EH (cell line): ENCODE results near the gene TNNT1.

Experiments
- DNase-seq: peaks from one replicate; pipeline ENCODE4 v3.0.0-alpha.2; 2015; ENCODE audit warnings: low read depth

Gene TNNT1

DNA sequence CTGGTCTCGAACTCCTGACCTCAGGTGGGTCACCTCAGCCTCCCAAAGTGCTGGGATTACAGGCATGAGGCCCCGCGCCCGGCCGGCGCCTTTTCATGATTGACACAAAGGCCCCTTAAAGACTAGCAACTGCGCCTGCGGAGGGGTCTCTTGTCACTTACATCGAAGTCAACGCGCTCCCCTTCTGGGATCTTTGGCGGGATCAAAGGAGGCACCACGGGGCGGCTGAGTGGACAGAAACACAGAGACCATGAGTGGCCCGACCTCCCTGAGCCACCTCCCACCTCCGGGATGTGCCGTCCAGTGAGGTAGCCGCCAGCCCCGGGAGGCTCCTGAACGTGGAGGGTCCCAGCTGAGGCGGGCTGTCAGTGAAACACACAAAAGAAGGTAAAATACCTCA is 7.3 kb downstream of the TNNT1 start:
- DNase-seq: no peak

DNA sequence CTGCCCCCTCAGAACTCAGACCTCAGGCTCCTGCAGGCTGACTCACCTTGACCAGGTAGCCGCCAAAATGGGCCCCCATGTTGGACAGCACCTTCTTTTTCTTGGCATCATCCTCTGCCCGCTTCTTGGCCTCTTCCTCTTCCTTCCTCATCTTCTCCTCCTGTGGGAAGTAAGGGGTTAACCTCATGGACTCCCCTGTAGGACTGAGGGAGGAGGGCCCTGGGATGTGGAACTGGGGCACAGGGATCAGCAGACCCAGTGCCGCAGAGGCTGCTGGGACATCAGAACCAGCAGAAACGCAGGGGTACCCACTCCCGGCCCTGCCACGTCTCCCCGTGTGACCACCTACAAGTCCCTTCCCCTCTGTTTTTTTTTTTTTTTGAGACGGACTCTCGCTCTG is 11.1 kb downstream of the TNNT1 start:
- DNase-seq: no peak

DNA sequence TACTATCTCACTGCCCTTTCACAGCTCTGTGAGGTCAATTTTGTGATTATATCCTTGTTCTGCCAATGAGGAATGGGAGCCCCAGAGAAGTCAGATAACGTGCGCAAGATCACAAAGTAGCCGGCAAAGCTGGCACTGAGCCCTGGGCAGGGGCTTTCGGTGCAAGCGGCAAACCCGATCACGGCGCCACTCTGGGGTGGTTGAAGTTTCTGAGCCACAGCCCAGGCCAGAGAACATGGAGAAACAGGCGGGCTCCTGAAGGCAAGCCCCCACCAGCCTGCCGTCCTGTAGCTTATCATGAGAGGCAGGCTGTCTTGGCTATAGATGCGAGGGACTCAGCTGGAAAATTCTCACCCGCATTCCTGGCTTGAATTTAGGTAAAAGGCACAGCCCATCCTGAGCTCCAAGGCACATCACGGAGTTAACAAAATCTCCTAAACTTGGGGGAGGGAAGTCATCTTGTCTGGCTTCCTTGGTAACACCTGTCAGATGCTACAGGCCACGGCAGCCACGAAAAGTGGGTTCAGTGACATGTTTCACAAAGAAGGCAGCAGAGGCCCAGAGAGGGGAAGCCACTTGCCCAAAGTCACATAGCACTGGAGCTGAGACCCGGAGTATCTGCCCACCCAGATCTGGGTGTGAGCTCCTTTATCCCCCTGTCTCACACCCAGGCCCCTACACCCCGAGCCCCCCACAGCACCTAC is 12.5 kb downstream of the TNNT1 start:
- DNase-seq: no peak

DNA sequence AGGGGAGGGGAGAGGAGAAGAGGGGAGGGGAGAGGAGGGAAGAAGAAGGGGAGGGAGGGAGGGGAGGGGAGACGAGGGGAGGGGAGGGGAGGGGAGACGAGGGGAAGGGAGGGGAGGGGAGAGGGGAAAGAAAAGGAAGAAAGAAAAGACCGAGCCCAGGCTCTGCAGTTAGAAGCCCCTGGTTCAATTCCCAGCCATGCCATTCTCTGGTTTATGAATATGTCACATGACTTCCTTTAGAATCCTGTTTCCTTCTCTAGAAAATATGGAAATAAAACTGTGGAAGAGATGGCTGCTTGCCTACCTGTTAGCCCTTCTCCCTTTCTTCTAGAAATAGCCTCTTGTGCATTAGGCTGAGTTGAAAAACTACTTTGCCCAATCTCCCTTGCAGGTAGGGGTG is 14.3 kb downstream of the TNNT1 start:
- no peak for DNase-seq

DNA sequence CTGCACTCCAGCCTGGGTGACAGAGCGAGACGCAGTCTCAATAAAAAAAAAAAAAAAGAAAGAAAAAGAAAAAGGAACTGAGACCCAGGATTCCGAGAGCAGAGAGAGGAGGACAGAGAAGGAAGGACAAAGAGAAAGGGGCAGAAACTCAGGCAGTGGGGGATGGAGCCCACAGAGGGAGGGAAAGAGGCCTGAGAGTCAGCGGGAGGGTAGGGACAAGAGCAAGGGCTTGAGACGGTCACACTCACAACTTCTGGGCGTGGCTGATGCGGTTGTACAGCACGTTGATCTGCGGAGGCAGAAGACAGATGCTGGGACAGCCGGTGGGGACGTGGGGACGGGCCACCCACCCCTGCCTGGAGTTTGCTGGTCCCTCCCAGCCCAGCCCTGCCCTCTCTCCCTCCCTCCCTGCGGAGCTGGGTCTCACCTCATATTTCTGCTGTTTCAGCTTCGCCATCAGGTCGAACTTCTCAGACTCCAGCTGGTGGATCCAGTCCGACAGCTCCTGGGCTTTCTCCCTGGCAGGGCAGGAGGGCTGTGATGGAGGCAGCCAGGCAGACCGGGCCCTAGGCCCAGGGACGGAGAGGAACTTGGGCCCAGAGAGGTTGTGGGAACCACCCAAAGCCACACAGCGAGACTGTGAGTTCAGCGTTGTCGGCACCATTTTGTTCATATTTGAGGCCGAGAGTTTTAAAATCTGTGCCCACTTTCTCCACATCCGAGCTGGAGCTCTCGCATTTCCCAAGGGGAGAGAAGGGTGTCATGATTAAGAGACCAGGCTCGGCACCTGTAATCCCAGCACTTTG is 15.2 kb downstream of the TNNT1 start:
- DNase-seq: no peak

DNA sequence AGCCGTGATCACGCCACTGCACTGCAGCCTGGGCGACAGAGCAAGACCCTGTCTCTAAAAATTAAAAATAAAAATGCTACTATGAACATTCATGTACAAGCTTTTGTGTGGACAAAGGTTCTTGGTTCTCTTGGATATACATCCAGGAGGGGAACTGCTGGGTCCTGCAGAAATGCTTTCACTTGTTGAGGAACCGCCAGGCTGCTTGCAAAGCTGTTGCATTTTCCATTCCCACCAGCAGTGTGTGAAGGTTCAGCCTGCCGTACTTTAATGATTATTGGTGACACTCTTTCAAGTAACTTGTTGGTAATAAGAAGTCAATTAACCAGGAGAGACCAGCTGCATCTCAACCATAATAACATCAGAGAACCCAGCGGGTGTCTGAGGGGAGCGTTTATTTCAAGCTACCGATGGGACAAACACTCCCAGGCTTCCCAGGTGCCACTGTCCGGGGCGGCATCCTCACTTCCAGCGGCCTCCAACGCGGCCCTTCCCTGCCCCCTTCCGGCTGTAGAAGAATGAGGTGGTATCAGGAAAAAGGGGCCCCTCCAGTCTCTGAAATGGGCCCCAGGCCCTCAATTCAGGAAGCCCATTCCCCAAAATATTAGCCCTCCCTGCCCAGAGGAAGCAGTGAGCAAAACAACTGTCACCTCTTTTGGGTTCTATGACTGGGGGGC is 16.4 kb downstream of the TNNT1 start:
- no peak for DNase-seq

DNA sequence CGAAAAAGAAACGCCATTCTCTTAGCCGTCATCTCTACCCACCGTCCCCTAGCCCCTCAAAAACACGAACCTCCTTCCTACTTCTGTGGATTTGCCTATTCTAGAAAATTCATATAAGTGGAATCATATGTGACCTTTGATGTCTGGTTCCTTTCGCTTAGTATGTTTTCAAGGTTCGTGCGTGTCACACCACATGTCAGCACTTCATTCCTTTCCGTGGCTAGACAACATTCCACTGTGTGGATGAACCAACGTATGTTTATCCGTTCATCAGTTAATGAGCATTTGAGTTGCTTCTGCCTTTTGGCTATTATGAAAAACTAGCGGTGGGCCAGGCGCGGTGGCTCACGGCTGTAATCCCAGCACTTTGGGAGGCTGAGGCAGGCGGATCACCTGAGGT is 17.6 kb downstream of the TNNT1 start:
- peak; percentile 78 for DNase-seq

DNA sequence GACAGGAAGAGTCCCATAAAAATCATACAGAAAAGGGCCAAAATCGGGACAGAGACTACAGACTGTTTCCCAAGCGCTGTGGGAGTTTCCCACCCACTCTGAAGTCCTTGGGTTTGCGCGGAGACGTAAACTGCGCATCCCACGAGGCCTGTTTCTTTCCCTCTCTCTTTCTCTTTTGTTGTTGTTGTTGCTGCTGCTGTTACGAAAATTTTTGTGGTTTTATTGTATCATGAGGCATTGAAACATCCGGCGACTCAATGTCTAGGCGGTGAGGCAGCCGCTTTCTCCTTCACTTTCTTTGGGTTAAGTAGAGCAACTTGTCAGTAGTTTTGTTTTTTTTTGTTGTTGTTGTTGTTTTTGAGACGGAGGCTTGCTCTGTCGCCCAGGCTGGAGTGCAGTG is 30.0 kb downstream of the TNNT1 start:
- no peak for DNase-seq

DNA sequence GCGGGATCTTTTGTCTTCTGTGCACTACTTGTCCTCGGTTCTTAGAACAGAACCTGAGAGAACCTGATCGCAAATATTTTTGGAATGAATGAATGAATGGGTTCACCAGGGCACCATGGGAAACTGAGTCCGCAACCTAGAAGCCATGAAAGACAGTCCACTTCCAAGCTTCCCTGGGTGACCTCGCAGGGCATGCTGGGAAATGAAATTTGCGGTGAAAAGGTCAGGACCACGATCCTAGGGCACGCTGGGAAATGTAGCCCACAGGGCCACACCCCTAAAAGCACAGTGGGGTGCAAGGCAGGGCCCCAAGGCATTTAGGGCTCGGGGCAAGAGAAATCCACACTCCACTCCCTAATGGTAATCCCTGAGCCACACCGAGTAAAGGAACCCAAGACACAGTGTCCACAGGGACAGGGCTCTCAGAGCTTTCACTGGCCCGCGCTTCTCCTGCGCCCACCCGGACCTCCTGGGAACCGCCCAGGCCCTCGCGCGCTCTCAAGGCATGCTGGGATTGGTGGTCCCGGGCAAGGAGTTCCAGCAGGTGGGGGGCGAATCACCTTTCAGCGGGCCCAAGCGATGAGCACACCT is 30.5 kb downstream of the TNNT1 start:
- no peak for DNase-seq

DNA sequence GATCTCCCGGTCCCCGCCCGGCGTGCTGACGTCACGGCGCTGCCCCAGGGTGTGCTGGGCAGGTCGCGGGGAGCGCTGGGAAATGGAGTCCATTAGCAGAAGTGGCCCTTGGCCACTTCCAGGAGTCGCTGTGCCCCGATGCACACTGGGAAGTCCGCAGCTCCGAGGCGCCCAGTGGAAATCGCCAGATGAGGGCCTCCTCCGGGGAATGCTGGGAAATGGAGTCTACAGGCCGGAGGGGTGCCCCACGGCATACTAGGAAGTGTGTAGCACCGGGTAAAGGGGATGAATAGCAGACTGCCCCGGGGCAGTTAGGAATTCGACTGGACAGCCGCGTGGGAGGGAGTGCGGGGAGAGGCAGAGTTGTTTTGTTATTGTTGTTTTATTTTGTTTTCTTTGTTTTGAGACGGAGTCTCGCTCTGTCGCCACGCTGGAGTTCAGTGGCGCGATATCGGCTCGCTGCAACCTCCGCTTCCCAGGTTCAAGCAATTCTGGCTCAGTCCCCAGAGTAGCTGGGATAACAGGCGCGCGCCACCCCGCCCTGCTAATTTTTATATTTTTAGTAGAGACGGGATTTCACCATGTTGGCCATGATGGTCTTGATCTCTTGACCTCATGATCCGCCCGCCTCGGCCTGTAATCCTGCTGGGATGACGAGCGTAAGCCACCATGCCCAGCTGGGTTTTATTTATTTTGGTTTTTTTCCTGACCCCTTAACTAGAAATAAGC is 31.2 kb downstream of the TNNT1 start:
- peak; percentile 99 for DNase-seq

DNA sequence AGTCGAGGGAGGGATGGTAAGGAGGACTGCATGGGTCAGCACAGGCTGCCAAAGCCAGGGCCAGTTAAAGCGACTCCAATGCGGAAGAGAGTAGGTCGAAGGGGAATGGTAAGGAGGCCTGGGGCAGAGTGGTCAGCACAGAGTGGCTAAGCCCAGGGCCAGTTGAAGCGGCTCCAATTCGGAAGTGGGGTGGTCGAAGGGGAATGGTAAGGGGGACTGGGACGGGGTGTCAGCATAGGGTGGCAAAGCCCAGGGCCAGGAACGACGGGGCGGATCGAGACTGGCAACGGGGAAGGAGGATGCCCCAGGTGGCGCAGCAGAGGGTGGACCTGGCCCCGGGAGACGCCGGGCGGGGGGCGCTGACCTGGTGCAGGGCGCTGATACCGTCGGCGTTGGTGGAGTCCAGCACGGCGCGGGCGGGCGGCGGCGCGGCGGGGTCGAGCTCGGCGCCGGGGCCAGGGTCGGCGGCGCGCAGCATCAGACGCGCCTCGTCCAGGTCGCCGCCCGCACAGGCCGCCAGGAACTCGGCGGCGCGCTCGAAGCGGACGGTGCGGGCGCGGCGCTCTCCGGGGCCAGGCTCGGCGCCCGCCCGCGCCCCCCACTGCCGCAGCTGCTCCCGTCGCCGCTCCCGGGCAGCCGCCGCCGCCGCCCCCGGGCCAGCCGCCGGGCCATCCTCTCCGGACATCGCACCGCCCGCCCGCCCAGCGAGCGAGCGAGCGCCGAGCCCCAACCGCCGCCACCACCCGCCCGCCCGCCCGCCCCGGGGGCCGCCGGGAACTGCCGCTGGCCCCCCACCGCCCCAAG is 31.9 kb downstream of the TNNT1 start, which contains the start of gene PPP1R12C:
Gene PPP1R12C (minus strand): TSS at position 779 of the 804 bp plus-strand sequence. CDS start 94 bp downstream, at position 685.
- no peak for DNase-seq

DNA sequence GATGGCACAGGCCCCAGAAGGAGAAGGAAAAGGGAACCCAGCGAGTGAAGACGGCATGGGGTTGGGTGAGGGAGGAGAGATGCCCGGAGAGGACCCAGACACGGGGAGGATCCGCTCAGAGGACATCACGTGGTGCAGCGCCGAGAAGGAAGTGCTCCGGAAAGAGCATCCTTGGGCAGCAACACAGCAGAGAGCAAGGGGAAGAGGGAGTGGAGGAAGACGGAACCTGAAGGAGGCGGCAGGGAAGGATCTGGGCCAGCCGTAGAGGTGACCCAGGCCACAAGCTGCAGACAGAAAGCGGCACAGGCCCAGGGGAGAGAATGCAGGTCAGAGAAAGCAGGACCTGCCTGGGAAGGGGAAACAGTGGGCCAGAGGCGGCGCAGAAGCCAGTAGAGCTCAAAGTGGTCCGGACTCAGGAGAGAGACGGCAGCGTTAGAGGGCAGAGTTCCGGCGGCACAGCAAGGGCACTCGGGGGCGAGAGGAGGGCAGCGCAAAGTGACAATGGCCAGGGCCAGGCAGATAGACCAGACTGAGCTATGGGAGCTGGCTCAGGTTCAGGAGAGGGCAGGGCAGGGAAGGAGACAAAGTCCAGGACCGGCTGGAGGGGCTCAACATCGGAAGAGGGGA is 32.7 kb downstream of the TNNT1 start:
- peak; percentile 79 for DNase-seq

DNA sequence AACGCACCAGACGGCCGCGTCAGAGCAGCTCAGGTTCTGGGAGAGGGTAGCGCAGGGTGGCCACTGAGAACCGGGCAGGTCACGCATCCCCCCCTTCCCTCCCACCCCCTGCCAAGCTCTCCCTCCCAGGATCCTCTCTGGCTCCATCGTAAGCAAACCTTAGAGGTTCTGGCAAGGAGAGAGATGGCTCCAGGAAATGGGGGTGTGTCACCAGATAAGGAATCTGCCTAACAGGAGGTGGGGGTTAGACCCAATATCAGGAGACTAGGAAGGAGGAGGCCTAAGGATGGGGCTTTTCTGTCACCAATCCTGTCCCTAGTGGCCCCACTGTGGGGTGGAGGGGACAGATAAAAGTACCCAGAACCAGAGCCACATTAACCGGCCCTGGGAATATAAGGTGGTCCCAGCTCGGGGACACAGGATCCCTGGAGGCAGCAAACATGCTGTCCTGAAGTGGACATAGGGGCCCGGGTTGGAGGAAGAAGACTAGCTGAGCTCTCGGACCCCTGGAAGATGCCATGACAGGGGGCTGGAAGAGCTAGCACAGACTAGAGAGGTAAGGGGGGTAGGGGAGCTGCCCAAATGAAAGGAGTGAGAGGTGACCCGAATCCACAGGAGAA is 33.5 kb downstream of the TNNT1 start:
- peak; percentile 50 for DNase-seq

DNA sequence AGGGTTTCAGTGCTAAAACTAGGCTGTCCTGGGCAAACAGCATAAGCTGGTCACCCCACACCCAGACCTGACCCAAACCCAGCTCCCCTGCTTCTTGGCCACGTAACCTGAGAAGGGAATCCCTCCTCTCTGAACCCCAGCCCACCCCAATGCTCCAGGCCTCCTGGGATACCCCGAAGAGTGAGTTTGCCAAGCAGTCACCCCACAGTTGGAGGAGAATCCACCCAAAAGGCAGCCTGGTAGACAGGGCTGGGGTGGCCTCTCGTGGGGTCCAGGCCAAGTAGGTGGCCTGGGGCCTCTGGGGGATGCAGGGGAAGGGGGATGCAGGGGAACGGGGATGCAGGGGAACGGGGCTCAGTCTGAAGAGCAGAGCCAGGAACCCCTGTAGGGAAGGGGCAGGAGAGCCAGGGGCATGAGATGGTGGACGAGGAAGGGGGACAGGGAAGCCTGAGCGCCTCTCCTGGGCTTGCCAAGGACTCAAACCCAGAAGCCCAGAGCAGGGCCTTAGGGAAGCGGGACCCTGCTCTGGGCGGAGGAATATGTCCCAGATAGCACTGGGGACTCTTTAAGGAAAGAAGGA is 34.4 kb downstream of the TNNT1 start:
- no peak for DNase-seq

DNA sequence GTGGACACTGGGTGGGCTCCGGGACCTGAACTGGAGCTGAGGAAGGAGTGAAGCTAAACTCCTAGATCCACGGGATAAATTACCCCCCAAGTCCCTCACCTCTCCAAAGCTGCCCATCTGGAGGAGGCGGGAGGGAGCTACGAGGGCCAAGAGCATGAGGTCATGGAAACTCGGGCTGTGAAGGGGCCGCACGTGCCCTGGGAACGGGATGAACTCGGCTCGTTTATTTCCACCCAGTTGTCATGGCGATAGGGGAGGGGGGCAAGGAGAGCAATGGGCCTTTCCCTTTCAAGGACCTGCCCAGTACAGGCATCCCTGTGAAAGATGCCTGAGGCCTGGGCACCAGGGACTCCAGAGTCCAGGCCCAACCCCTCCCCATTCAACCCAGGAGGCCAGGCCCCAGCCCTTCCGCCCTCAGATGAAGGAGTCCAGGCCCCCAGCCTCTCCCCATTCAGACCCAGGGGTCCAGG is 35.4 kb downstream of the TNNT1 start:
- DNase-seq: peak; percentile 95

DNA sequence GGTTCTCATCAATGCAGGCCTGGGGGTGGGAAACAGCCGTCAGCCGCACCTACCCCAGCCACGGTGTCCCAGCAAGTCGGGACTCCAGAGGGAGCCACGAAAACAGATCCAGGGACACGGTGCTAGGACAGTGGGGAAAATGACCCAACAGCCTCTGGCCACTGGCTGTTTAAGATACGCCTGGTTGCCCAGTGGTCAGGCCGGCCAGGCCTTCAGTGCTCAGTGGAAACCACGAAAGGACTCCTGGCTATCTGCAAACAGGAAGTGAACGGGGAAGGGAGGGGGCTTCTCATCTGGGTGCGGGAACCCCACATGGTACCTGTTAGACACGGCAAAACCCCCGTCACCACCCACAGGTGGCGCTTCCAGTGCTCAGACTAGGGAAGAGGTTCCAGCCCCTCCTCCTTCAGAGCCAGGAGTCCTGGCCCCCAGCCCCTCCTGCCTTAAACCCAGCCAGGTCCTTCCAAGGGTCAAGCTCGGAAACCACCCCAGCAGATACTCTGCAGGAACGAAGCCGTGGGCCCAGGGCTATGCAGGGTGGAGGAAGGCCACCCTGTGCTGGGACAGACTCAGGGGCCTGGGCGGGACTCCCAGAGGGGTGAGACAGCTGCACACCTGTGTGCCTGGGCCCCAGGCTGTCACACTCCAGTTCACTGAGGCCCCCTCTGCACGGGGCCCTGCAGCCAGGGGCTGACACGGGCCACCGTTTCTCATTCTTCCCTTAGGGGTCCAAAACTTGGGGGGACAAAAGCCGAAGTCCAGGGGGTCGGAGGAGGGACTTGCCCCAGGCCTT is 36.0 kb downstream of the TNNT1 start:
- DNase-seq: no peak

DNA sequence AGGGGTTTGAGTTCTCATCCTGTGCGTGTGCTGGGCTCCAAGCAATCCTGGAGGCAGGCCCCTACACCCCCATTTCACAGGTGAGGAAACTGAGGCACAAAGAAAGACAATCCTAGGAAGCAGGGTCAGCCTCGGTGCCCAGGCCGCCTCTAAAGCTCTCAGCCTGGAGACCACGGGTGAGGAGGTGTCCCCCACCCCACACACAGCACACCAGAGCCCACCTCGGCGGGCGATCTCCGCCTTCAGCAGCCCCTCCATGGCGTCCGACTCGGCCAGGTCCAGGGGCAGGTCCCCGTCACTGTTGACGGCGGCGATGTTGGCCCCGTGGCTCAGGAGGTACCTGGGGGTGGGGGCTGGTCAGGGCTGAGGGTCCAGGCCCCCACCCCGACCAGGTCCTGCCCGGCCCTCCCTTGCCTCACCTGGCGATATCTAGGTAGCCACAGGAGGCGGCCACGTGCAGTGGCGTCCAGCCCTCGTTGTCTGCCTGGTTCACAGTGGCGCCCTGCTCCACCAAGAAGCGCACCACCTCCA is 36.7 kb downstream of the TNNT1 start:
- DNase-seq: no peak

DNA sequence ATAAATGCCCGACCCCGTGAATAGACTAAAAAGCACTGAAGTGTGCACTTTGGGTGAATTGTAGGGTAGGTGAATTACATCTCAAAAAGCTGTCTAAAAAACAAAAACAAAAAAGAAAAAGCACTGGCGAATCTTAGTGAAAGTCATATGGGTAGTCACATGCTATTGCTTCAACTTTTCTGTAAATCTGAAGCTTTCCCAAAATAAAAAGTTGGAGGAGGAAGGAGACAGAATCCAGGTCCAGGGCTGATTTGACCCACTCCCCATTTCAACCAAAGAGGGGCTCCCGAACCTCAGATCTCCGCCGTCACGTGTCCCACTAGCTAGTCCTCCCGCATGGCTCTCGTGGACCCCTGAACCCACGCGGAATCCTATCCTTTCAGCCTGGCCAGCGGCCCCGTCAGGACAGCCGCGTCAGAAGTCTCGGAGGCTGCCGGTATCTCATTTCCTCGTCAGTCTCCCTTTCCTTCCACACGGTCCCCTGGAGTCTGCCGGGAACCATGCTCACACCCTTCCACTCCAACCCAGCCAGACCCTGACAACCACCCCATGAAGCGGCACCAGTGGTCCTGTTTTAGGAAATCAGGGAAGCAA is 37.7 kb downstream of the TNNT1 start:
- DNase-seq: no peak
